AG04450 (cell line): Measurements from ENCODE around the gene TMEM200A. TPM values are rescaled to one million over a fixed set of nuclear protein-coding genes. Genes with fewer than 3 reads are reported as not detected.
A peak's percentile ranks its signal among the peaks of the same experiment; 100 is the strongest.

ENCODE experiments used
- CTCF ChIA-PET: fragments of 300-600, 350-600 bp; formaldehyde crosslinking; extraction: SDS; loops from one replicate; lab custom pipeline; 2022; ENCODE audit warnings: antibody characterized with exemption, inconsistent platforms; lab: Charles Lee
- POLR2A ChIA-PET: fragments of 350-600 bp; formaldehyde crosslinking; extraction: SDS; loops from one replicate; lab custom pipeline; 2021; ENCODE audit warnings: antibody characterized with exemption, inconsistent platforms; lab: Yijun Ruan, JAX
- DNase-seq: peaks from one replicate; pipeline ENCODE4 v3.0.0-alpha.2; 2011; ENCODE audit warnings: low read depth, low spot score
- H3K27ac ChIP-seq: one replicate; pipeline ENCODE4 v1.5.1; 2012; ENCODE audit warnings: low read depth, low read length, control low read depth
- H3K27me3 ChIP-seq: one replicate; pipeline ENCODE4 v1.6.0; 2012; ENCODE audit warnings: low read length; ENCODE audit not compliant: control insufficient read depth, insufficient read depth
- H3K4me3 ChIP-seq: 2 replicates; pipeline ENCODE4 v1.5.1; 2011; ENCODE audit warnings: mild to moderate bottlenecking, low read depth, low read length, control low read depth
- H3K9me3 ChIP-seq: 2 replicates; pipeline ENCODE4 v1.5.1; 2012; ENCODE audit warnings: low read length; ENCODE audit not compliant: control insufficient read depth, insufficient read depth
- polyA plus RNA-seq: library from polyadenylated mRNA; depleted of rRNA; stranded (reverse); fragments of >200 nt; gene quantifications from 2 replicates; pipeline ENCODE4 v1.2.3, GENCODE V29; 2011
- TF ChIP-seq, protein P1 (sequence below): IDR thresholded peaks from 2 replicates; pipeline ENCODE4 v1.5.1; 2011; ENCODE audit warnings: low read depth, low read length, control low read depth, inconsistent platforms

The TMEM200A gene
- polyA plus RNA-seq, 1 experiment = 34.5 TPM

DNA sequence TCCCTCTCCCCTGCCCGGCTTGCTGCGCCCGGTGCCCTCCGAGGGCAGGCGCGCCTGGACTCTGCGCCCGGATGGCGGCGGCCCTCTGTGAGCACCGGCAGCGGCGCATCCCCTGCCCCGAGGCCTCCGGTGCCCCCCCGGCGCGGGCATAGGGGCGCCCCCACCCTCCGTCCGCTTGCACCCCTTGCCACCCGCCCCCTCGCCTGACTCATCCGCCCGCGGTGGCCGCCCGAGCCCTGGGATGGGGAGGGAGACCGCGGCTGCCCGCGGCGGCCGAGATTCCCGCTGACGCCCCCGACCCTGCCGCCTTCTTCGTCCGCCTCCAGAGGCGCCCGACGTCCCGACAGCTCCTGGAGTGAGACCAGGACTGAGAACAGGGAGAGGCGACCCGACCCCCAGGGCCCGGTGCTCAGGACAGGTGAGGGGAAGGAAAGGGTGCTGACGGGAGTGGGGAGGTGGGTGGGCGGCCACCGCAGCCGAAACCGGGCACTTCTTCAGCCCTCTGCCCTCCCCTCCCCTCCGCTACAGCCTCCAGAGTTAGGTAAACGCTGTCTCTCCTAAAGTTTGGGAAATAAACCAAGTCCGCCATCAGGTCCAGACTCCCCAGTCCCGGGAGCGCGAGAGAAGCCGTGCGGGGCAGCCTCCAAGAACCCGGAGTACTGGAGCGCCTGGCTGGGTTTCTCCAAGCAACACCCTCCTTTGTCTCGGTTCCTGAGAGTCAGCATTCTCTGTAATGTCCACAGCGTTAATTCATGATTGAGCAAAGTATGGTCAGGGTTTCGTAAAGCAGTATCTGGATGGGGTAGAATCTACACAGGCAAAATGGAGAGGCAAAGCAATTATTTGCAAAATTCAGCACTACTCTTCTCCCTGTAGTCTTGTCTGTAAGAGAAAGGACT lies 539 bp downstream of the TMEM200A start:
- H3K27ac ChIP-seq = peak overlapping the region; percentile 82
- H3K9me3 ChIP-seq = no peaks in the 10 kb centered on the region; the same call in 1 of the 2 replicates
- CTCF ChIA-PET = interaction anchor here (0.6 to 2.6 kb wide), 13 partner anchors 8 to 505 kb away, joined by 3 to 26 read pairs (median 5); no protein-coding TSS in a partner anchor
- H3K4me3 ChIP-seq = peak overlapping the region; percentile 88
- POLR2A ChIA-PET = interaction anchor here (0.7 to 1.1 kb wide), 3 partner anchors 236 to 332 kb away, joined by 3 to 7 read pairs (median 5); no protein-coding TSS in a partner anchor
- TF ChIP-seq, protein P1, sequence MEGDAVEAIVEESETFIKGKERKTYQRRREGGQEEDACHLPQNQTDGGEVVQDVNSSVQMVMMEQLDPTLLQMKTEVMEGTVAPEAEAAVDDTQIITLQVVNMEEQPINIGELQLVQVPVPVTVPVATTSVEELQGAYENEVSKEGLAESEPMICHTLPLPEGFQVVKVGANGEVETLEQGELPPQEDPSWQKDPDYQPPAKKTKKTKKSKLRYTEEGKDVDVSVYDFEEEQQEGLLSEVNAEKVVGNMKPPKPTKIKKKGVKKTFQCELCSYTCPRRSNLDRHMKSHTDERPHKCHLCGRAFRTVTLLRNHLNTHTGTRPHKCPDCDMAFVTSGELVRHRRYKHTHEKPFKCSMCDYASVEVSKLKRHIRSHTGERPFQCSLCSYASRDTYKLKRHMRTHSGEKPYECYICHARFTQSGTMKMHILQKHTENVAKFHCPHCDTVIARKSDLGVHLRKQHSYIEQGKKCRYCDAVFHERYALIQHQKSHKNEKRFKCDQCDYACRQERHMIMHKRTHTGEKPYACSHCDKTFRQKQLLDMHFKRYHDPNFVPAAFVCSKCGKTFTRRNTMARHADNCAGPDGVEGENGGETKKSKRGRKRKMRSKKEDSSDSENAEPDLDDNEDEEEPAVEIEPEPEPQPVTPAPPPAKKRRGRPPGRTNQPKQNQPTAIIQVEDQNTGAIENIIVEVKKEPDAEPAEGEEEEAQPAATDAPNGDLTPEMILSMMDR = peak; percentile 36; the same call in 1 of the 2 replicates
- no peaks in the 10 kb centered on the region for H3K27me3 ChIP-seq
- no peak for DNase-seq

DNA sequence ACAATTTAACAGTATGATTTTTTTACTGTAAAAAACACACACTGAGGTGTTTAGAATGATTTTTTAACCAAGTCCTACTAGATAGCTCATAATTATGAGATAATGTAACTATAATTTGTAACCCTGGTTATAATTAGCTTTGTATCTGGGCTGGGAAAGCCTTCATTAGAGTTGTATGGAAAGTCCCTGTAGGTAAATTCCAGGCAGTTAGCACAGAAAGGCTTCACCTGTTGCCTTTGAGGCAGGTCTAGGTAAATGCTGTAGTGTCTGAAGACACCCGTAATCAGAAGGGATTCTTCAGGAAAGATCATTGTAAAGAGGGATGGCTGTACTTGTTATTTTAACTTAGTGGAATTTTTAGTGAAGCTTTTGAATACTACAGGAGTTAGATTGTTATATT lies 1.9 kb downstream of the TMEM200A start:
- Histone ChIP-seq H3K9me3 (no peaks in the 10 kb centered on the region; the same call in 1 of the 2 replicates), H3K27me3 (no peaks in the 10 kb centered on the region), H3K27ac (no peak overlapping the region), H3K4me3 (peak overlapping the region; percentile 88)
- TF ChIP-seq, protein P1 = no peak
- ChIA-PET CTCF (interaction anchor here (1.0 to 1.8 kb wide), 3 partner anchors 10 to 331 kb away, joined by 3 to 8 read pairs (median 3); no protein-coding TSS in a partner anchor), POLR2A (no interaction called here)
- no peak for DNase-seq

DNA sequence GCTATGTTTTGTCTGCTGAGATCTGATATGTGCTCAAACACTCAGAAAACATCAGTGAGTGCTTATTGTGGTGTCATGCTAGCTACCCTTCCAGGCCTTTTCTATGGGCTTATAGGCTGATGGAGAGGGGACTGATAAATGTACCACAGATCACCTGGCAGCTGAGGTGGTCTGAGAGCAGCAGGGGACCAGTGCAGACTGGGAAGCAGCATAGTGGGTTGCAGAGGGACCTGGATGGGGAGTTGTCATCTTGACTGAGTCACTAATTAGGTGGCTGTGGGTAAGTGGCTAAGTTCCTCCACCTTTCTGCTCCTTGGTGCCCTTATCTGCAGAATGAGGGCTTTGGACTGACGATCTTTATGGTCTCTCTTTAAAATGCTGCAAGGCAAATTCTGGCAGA lies 2.8 kb downstream of the TMEM200A start:
- CTCF ChIA-PET = interaction anchor here (1.0 to 1.8 kb wide), 2 partner anchors 24 to 330 kb away, joined by 3 to 8 read pairs; no protein-coding TSS in a partner anchor

DNA sequence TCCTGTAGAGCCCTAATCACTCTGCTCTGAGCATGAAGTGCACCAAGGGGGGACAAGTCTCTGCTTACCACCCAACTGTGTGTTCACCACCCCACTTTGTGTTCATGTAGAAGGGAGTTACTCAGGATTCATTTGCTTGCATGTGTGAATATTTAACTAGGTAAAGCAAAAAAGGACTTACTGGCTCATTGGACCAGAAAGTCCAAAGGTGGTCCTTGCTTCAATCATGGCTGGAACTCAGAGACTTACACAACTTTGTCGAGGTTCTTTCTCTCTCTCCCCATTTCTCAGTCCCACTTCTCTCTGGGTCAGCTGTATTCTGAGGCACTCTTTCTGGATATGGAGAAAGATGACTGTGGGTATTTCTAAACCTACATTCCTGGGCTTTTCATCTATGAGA lies 4.0 kb downstream of the TMEM200A start:
- ChIA-PET POLR2A (no interaction called here), CTCF (interaction anchor here (0.9 kb wide), 1 partner anchor 328 kb away, joined by 4 read pairs; no protein-coding TSS in a partner anchor)
- TF ChIP-seq, protein P1 = no peak
- Histone ChIP-seq H3K4me3 (no peak overlapping the region), H3K9me3 (no peaks in the 10 kb centered on the region; the same call in 1 of the 2 replicates), H3K27ac (no peak overlapping the region), H3K27me3 (no peaks in the 10 kb centered on the region)
- DNase-seq = no peak

More for the DNA sequence above, 2.8 kb downstream of the TMEM200A start:
- Histone ChIP-seq H3K27me3 (no peaks in the 10 kb centered on the region), H3K4me3 (peak overlapping the region; percentile 28), H3K9me3 (no peaks in the 10 kb centered on the region; the same call in 1 of the 2 replicates), H3K27ac (no peak overlapping the region)
- TF ChIP-seq, protein P1 = no peak
- POLR2A ChIA-PET = no interaction called here
- DNase-seq = no peak

DNA sequence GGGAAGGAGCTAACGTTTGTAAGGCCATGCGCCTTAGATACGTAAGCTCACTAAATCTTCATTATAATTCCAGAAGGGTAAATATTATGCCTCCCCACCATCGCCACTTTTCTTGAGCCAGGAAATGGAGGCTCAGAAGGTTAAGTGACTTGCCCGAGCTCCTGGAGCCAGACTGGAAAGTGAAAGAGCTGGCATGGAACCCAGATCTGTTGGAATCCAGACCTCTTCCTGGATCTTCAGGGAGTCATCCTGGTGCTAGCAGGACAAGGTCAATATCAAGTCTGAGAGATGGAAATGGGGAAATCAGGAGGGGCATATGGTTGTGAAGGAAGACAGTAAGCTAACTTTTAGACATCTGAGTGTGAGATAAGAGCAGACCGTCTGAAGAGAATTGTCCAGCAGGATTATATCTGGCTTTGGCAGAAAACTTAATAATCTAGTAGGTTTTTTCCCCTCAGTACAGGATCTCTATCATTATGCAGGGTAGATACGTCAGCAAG lies 6.2 kb downstream of the TMEM200A start:
- no peak overlapping the region for H3K4me3 ChIP-seq
- H3K27ac ChIP-seq = peak overlapping the region; percentile 43
- DNase-seq = no peak
- TF ChIP-seq, protein P1 = no peak
- ChIA-PET CTCF (no interaction called here), POLR2A (no interaction called here)
- H3K27me3 ChIP-seq = no peaks in the 10 kb centered on the region
- no peaks in the 10 kb centered on the region for H3K9me3 ChIP-seq
